Stimulated activated CD8-positive, alpha-beta memory T cell treated with anti-CD3 and anti-CD28 coated beads, Interleukin-12 subunit alpha, Interleukin-12 subunit beta, amount 100 ng/mL, for 24 hours (primary cell): ENCODE results near the gene ZNF74.
A peak's percentile ranks its signal among the peaks of the same experiment; 100 is the strongest.
"Not testable (repeated sequence)": the region's sequence is repeated elsewhere in the genome, so short reads cannot be mapped to it uniquely, and the experiment has no call there.

Source experiments
- DNase-seq: peaks from one replicate; pipeline ENCODE4 v3.0.0-alpha.2; 2020; ENCODE audit errors: extremely low read depth

The ZNF74 gene

DNA sequence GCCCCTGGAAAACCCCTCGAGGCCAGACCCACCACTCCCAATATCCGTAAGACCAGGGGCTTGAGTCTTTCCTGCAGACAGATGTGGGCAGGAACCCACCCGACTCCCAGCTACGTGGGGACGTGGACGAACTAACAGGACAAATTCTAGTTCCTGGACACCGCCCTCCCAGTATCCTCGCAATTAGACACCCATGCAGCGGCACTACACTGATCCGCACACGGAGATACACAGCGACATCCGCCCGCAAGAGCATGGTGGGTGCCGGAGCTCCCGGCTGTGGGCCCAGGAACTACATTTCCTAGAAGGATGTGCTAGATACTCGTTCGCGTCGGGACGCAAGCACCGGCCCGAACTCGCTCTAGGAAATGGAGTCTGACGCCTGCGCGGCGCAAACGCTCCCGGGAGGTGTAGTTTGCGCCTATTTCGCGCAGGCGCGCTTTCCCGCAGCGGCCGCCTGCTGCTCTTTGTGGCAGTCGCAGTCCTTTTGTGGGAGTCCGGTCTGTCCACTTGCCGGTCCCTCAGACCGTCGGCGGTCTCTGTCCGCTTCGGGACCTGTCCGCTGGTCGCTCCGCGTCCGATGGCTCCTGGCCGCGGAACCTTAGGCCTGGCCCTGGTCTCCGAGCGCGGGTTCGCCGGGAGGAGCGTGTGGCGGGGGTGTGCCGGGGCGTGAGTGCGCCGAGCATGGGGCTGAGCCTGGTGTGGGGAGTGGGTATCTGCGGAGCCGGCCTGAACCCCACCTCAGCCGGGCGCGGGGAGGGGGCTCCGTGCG is at the start of gene ZNF74:
TSS of gene ZNF74 (plus strand) at position 447 of the 772 bp plus-strand sequence. CDS start 478 bp downstream, outside the sequence.
- peak; percentile 69 for DNase-seq

GRCh38 chr22:20346553-20346952 is 47.4 kb upstream of the ZNF74 start:
- not testable (repeated sequence) for DNase-seq

GRCh38 chr22:20352536-20352935 is 41.4 kb upstream of the ZNF74 start:
- DNase-seq = not testable (repeated sequence)

DNA sequence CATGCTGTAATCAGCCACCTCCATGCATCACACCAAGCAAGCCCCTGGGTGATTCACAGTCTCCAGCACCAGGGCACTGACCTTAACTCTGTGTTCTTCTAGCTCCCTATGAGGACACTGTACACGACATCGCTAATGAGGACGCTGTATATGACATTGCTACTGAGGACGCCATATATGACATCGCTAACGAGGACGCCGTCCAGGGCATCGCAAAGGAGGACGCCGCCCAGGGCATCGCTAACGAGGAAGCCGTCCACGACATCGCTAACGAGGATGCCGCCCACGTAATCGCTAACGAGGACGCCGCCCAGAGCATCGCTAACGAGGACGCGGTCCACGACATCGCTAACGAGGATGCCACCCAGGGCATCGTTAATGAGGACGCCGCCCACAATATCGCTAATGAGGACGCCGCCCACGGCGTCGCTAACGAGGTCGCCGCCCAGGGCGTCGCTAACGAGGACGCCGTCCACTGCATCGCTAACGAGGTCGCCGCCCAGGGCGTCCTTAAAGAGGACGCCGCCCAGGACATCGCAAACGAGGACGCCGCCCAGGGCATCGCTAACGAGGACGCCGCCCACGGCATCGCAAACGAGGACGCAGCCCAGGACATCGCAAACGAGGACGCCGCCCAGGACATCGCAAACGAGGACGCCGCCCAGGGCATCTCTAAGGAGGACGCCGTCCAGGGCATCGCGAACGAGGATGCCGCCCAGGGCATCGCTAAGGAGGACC is 39.5 kb upstream of the ZNF74 start:
- no peak for DNase-seq

DNA sequence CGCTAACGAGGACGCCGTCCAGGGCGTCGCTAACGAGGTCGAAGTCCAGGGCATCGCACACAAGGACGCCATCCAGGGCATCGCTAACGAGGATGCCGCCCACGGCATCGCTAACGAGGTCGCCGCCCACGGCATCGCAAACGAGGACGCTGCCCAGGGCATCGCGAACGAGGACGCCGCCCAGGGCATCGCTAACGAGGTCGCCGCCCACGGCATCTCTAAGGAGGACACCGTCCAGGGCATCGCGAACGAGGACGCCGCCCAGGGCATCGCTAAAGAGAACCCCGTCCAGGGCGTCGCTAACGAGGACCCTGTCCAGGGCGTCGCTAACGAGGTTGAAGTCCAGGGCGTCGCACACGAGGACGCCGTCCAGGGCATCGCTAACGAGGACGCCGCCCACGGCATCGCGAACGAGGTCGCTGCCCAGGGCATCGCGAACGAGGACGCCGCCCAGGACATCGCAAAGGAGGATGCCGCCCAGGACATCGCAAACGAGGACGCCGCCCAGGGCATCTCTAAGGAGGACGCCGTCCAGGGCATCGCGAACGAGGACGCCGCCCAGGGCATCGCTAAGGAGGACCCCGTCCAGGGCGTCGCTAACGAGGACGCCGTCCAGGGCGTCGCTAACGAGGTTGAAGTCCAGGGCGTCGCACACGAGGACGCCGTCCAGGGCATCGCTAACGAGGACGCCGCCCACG is 37.9 kb upstream of the ZNF74 start:
- DNase-seq = not testable (repeated sequence)

- not testable (repeated sequence) for DNase-seq
Measured at GRCh38 chr22:20356906-20357305, 37.0 kb upstream of the ZNF74 start.

DNA sequence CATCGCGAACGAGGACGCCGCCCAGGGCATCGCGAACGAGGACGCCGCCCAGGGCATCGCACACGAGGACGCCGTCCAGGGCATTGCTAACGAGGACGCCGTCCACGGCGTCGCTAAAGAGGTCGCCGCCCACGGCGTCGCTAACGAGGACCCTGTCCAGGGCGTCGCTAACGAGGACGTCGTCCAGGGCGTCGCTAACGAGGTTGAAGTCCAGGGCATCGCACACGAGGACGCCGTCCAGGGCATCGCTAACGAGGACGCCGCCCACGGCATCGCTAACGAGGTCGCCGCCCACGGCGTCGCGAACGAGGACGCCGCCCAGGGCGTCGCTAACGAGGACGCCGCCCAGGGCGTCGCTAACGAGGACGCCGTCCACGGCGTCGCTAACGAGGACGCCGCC is 36.0 kb upstream of the ZNF74 start:
- not testable (repeated sequence) for DNase-seq

DNA sequence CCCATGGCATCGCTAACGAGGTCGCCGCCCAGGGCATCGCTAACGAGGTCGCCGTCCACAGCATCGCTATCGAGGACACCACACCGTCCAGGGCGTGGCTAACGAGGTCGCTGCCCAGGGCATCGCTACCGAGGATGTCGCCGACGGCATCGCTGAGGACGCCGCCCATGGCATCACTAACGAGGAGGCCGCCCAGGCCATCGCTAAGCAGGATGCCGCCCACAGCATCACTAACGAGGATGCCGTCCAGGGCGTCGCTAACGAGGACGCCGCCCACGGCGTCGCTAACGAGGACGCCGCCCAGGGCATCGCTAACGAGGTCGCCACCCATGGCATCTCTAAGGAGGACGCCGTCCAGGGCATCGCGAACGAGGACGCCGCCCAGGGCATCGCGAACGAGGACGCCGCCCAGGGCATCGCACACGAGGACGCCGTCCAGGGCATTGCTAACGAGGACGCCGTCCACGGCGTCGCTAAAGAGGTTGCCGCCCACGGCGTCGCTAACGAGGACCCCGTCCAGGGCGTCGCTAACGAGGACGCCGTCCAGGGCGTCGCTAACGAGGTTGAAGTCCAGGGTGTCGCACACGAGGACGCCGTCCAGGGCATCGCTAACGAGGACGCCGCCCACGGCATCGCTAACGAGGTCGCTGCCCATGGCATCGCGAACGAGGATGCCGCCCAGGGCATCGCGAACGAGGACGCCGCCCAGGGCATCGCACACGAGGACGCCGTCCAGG is 35.3 kb upstream of the ZNF74 start:
- DNase-seq = not testable (repeated sequence)

DNA sequence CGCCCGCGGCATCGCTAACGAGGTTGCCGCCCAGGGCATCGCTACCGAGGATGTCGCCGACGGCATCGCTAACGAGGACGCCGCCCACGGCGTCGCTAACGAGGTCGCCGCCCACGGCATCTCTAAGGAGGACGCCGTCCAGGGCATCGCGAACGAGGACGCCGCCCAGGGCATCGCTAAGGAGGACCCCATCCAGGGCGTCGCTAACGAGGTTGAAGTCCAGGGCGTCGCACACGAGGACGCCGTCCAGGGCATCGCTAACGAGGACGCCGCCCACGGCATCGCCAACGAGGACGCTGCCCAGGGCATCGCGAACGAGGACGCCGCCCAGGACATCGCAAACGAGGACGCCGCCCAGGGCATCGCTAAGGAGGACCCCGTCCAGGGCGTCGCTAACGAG is 33.7 kb upstream of the ZNF74 start:
- not testable (repeated sequence) for DNase-seq

DNA sequence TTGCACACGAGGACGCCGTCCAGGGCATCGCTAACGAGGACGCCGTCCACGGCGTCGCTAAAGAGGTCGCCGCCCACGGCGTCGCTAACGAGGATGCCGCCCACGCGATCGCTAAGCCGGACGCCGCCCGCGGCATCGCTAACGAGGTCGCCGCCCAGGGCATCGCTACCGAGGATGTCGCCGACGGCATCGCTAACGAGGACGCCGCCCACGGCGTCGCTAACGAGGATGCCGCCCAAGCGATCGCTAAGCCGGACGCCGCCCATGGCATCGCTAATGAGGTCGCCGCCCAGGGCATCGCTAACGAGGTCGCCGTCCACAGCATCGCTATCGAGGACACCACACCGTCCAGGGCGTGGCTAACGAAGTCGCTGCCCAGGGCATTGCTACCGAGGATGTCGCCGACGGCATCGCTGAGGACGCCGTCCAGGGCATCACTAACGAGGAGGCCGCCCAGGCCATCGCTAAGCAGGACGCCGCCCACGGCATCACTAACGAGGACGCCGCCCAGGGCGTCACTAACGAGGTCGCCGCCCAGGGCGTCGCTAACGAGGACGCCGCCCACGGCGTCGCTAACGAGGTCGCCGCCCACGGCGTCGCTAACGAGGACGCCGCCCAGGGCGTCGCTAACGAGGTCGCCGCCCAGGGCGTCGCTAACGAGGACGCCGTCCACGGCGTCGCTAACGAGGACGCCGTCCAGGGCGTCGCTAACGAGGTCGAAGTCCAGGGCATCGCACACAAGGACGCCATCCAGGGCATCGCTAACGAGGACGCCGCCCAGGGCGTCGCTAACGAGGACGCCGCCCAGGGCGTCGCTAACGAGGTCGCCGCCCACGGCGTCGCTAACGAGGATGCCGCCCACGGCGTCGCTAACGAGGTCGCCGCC is 32.8 kb upstream of the ZNF74 start:
- DNase-seq = not testable (repeated sequence)

- not testable (repeated sequence) for DNase-seq
Measured at GRCh38 chr22:20361752-20362229, 32.2 kb upstream of the ZNF74 start.

DNA sequence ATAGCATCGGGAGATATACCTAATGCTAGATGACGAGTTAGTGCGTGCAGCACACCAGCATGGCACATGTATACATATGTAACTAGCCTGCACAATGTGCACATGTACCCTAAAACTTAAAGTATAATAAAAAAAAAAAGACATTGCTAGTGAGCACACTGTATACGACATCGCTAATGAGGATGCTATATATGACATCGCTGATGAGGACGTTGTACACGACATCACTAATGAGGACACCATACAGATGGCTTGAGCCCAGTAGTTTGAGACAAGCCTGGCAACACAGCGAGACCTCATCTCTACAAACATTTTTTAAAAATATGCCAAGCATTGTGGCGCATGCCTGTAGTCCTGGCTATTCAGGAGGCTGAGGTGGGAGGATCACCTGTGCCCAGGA is 31.5 kb upstream of the ZNF74 start:
- DNase-seq = not testable (repeated sequence)

- not testable (repeated sequence) for DNase-seq
Measured at GRCh38 chr22:20364335-20365260, 29.4 kb upstream of the ZNF74 start.

DNA sequence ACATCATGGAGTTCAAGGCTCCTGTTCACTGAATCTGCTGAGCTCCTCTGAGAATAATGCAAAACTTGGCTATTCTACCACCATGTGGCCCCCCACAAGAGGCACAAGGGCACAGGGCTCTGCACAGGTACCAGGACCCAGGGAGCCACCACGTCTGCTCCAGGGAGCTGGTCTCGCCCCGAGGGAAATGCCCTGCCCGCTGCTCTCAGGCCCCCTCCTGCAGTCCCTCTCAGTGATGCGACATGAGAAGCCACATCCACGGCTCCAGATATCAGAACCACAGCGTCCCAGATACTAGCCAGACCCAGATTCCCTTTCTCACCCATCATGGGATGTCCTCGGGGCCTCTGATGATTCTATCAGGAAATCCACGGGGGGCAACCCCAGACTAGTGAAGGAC is 27.1 kb upstream of the ZNF74 start:
- not testable (repeated sequence) for DNase-seq

DNA sequence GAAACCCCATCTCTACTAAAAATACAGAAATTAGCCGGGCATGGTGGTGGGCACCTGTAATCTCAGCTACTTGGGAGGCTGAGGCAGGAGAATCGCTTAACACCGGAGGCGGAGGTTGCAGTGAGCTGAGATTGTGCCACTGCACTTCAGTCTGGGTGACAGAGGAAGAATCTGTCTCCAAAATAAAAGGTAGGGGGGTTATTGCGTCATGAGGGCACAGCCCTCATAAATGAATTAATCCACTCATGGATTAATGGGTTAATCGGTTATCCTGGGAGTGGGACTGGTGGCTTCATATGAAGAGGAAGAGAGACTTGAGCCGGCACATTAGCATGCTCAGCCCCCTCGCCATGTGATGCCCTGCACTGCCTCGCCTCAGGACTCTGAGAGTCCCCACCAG is 25.1 kb upstream of the ZNF74 start:
- DNase-seq = not testable (repeated sequence)

DNA sequence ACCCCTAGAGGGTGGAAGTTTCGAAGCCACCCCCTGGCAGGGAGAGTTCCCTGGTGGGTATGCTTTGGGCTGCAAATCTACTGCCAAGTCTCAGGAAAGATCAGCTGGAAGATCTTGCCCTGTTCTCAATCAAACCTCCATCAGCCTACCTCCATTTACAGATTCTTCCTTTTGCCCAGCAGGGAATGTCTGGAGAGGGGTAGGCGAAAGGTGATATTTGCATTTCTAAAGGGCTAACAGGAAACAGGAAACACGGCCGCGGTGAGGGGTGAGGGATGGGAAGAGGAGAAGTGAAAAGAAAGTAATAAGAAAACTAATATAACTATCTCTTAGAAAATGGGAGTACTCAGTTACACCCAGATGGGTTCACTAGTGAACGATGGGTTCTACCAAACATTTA is 22.3 kb upstream of the ZNF74 start:
- DNase-seq = not testable (repeated sequence)

DNA sequence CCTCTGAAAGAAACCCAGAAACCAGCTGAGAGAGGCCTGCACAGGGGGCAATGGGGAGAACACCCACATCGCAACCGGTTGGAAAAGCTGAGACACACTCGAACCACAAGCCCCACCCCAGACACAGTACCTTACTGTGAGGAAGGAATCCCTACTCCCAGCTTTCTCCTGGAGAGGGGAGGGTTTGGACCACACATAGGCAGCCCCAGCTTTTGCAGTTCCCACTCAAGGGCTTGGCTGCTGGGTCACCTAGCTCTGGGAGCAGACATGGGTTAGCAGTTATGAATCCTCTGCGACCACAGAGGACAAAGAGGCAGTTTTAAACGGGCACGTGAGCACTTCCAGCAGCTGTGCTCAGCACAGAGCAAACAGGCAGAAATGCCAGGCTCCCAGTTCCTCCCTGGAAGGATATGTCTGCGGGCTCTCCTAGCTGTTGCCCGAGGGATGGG is 21.5 kb upstream of the ZNF74 start:
- not testable (repeated sequence) for DNase-seq

- not testable (repeated sequence) for DNase-seq
Measured at GRCh38 chr22:20373195-20373706, 20.7 kb upstream of the ZNF74 start.

GRCh38 chr22:20374130-20374529 is 19.8 kb upstream of the ZNF74 start:
- not testable (repeated sequence) for DNase-seq
